H9 (cell line): ENCODE measurements around the gene ST6GALNAC5. TPM values are rescaled to one million over a fixed set of nuclear protein-coding genes. Genes with fewer than 3 reads are reported as not detected.

Experiments
- DNase-seq: peaks from one replicate; pipeline ENCODE4 v3.0.0-alpha.2; 2017
- H2AFZ ChIP-seq: one replicate; pipeline ENCODE4 v1.6.1; 2013; ENCODE audit warnings: mild to moderate bottlenecking, low read length, control low read depth, moderate library complexity
- H2AK5ac ChIP-seq: 2 replicates; pipeline ENCODE4 v1.6.1; 2013; ENCODE audit warnings: low read length, control low read depth, mixed read lengths; ENCODE audit not compliant: insufficient read length
- H2BK120ac ChIP-seq: one replicate; pipeline ENCODE4 v1.6.1; 2013; ENCODE audit warnings: low read depth, mild to moderate bottlenecking, low read length, control low read depth, inconsistent platforms; ENCODE audit not compliant: poor library complexity, severe bottlenecking
- H2BK12ac ChIP-seq: 2 replicates; pipeline ENCODE4 v1.6.1; 2013; ENCODE audit warnings: low read length, control low read depth, mixed read lengths, low read depth; ENCODE audit not compliant: insufficient read length
- H2BK15ac ChIP-seq: 2 replicates; pipeline ENCODE4 v1.6.1; 2013; ENCODE audit warnings: low read depth, low read length, control low read depth
- H2BK20ac ChIP-seq: one replicate; pipeline ENCODE4 v1.6.1; 2013; ENCODE audit warnings: low read depth, mild to moderate bottlenecking, low read length, control low read depth, inconsistent platforms; ENCODE audit not compliant: poor library complexity, severe bottlenecking
- H2BK5ac ChIP-seq: 2 replicates; pipeline ENCODE4 v1.6.1; 2013; ENCODE audit warnings: low read length, control low read depth, mixed read lengths; ENCODE audit not compliant: insufficient read length
- H3K14ac ChIP-seq: 2 replicates; pipeline ENCODE4 v1.6.1; 2013; ENCODE audit warnings: low read length, control low read depth; ENCODE audit not compliant: insufficient read depth
- H3K18ac ChIP-seq: 2 replicates; pipeline ENCODE4 v1.6.1; 2013; ENCODE audit warnings: low read depth, mild to moderate bottlenecking, mixed read lengths, low read length, control low read depth; ENCODE audit not compliant: insufficient read length
- H3K23ac ChIP-seq: 2 replicates; pipeline ENCODE4 v1.6.1; 2013; ENCODE audit warnings: low read length, control low read depth, mixed read lengths, low read depth; ENCODE audit not compliant: insufficient read length
- H3K23me2 ChIP-seq: 2 replicates; pipeline ENCODE4 v1.6.1; 2013; ENCODE audit warnings: low read depth, mild to moderate bottlenecking, mixed read lengths, low read length, control low read depth; ENCODE audit not compliant: insufficient read length, poor library complexity, severe bottlenecking
- H3K27ac ChIP-seq: 2 replicates; pipeline ENCODE4 v1.5.1; 2013; ENCODE audit warnings: low read length, control low read depth, mixed read lengths, low read depth; ENCODE audit not compliant: insufficient read length
- H3K27me3 ChIP-seq: 2 replicates; pipeline ENCODE4 v1.6.1; 2013; ENCODE audit warnings: low read length, control low read depth, inconsistent platforms; ENCODE audit not compliant: insufficient read depth
- H3K4ac ChIP-seq: 2 replicates; pipeline ENCODE4 v1.6.1; 2013; ENCODE audit warnings: low read depth, mild to moderate bottlenecking, control low read depth, inconsistent platforms, low read length, moderate library complexity
- H3K4me1 ChIP-seq: 2 replicates; pipeline ENCODE4 v1.6.1; 2013; ENCODE audit warnings: low read length, control low read depth, inconsistent platforms; ENCODE audit not compliant: insufficient read depth
- H3K4me2 ChIP-seq: 2 replicates; pipeline ENCODE4 v1.6.1; 2013; ENCODE audit warnings: low read length, control low read depth, mixed read lengths; ENCODE audit not compliant: insufficient read length, insufficient read depth
- H3K56ac ChIP-seq: 2 replicates; pipeline ENCODE4 v1.6.1; 2013; ENCODE audit warnings: low read depth, mild to moderate bottlenecking, mixed read lengths, low read length, control low read depth; ENCODE audit not compliant: insufficient read length
- H3K79me1 ChIP-seq: 2 replicates; pipeline ENCODE4 v1.6.1; 2013; ENCODE audit warnings: low read depth, mild to moderate bottlenecking, moderate library complexity, low read length, control low read depth, inconsistent platforms; ENCODE audit not compliant: insufficient read depth, poor library complexity, severe bottlenecking
- H3K79me2 ChIP-seq: 2 replicates; pipeline ENCODE4 v1.6.1; 2013; ENCODE audit warnings: low read length, control low read depth, inconsistent platforms; ENCODE audit not compliant: insufficient read depth
- H3K9ac ChIP-seq: 2 replicates; pipeline ENCODE4 v1.6.1; 2013; ENCODE audit warnings: low read length, control low read depth, mixed read lengths; ENCODE audit not compliant: insufficient read length; ENCODE audit errors: extremely low read depth
- H3K9me3 ChIP-seq: one replicate; pipeline ENCODE4 v1.6.1; 2013; ENCODE audit warnings: low read depth, low read length, inconsistent platforms; ENCODE audit not compliant: control insufficient read depth
- H3T11ph ChIP-seq: one replicate; pipeline ENCODE4 v1.6.1; 2013; ENCODE audit warnings: mild to moderate bottlenecking, low read length, control low read depth, inconsistent platforms
- H4K20me1 ChIP-seq: one replicate; pipeline ENCODE4 v1.6.1; 2013; ENCODE audit not compliant: control insufficient read depth, insufficient read length, insufficient read depth
- H4K5ac ChIP-seq: 2 replicates; pipeline ENCODE4 v1.6.1; 2013; ENCODE audit warnings: low read depth, mild to moderate bottlenecking, mixed read lengths, low read length, control low read depth; ENCODE audit not compliant: insufficient read length
- H4K8ac ChIP-seq: replicated peaks from 2 replicates; pipeline ENCODE4 v1.6.1; 2013; ENCODE audit warnings: low read length, control low read depth, mixed read lengths, low read depth; ENCODE audit not compliant: insufficient read length
- H4K91ac ChIP-seq: 2 replicates; pipeline ENCODE4 v1.6.1; 2013; ENCODE audit warnings: low read depth, mild to moderate bottlenecking, moderate library complexity, mixed read lengths, low read length, control low read depth; ENCODE audit not compliant: insufficient read length
- H3K27ac Mint-ChIP-seq, 3 experiments: 2 replicates in 2 of 3; 3 replicates in 1 of 3; pipeline ENCODE4 v1.8.0; 2020 to 2021; ENCODE audit warnings: mixed read lengths in 3 of 3, mild to moderate bottlenecking in 1 of 3, moderate library complexity in 1 of 3
- H3K27me3 Mint-ChIP-seq: 2 replicates; pipeline ENCODE4 v1.8.0; 2021; ENCODE audit warnings: low read depth, mild to moderate bottlenecking, moderate library complexity, mixed read lengths
- H3K36me3 Mint-ChIP-seq, 3 experiments: 2 replicates in 2 of 3; 3 replicates in 1 of 3; pipeline ENCODE4 v1.8.0; 2020 to 2021; ENCODE audit warnings: low read depth in 3 of 3, mixed read lengths in 3 of 3; ENCODE audit not compliant: insufficient read depth in 1 of 3
- H3K4me1 Mint-ChIP-seq, 2 experiments: 2 replicates each; pipeline ENCODE4 v1.8.0; 2020; ENCODE audit warnings: mixed read lengths in 2 of 2
- H3K4me3 Mint-ChIP-seq, 2 experiments: 2 replicates in 1 of 2; 3 replicates in 1 of 2; pipeline ENCODE4 v1.8.0; 2020 to 2021; ENCODE audit warnings: mild to moderate bottlenecking in 2 of 2, mixed read lengths in 2 of 2, moderate library complexity in 1 of 2
- H3K9me3 Mint-ChIP-seq, 2 experiments: 2 replicates in 1 of 2; 3 replicates in 1 of 2; pipeline ENCODE4 v1.8.0; 2020; ENCODE audit warnings: mild to moderate bottlenecking in 2 of 2, mixed read lengths in 2 of 2, moderate library complexity in 1 of 2
- WGBS: extraction: QIAGEN DNeasy Blood & Tissue Kit; methylation state at CpG from one replicate; pipeline ENCODE4 v1.1.7; 2013; ENCODE audit warnings: missing lambda C conversion rate, low lambda C conversion rate, mixed read lengths; ENCODE audit not compliant: insufficient read length; ENCODE audit errors: extremely low coverage; 5-methylcytosine and 5-hydroxymethylcytosine counted together
- total RNA-seq: library from RNA; stranded (reverse); gene quantifications from 2 replicates; pipeline ENCODE4 v1.2.1, GENCODE V29; 2021
- TF ChIP-seq, protein P1 (sequence below): fragments of 200-600 bp; sonication (generic); conservative IDR thresholded peaks from 3 replicates; pipeline ENCODE4 v1.8.0; 2021; ENCODE audit warnings: antibody characterized with exemption, mild to moderate bottlenecking

ST6GALNAC5 gene
- total RNA-seq, 1 experiment from 2014 or later = 3.3 TPM

DNA sequence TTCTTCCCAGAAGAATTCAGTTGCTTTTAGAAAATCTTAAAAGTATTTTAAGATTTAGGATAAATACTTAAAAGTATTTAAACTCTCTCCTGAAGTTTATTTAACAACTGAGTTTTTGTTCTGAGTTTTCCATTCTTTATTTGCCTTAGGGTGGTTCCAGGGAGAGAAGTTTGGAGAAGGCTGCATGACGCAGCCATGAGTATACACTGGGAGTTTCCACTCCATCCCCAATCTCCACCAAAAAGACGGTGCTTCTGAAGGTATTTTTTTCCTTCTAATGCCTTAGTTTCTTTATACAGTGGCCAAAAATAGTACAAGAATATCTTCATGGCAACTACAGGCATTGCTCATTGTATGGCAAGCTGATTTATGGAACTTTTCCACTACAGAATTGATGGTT, 122.7 kb downstream of the ST6GALNAC5 start:
- H3K4me2 ChIP-seq = no peak overlapping the region
- no peak overlapping the region for H4K5ac ChIP-seq
- no peak overlapping the region for H2AK5ac ChIP-seq
- no peak overlapping the region for H2AFZ ChIP-seq
- no CpG with 5 or more reads among the region's 2 CpGs for WGBS
- no peak overlapping the region for H3K14ac ChIP-seq
- no peaks in the 10 kb centered on the region for H3K79me1 ChIP-seq
- H3K4me1 ChIP-seq = no peaks in the 10 kb centered on the region
- Mint-ChIP-seq H3K36me3 (no peaks in the 10 kb centered on the region), H3K27me3 (no peaks in the 10 kb centered on the region; the same call in 1 of the 2 replicates), H3K4me3 (no peak overlapping the region), H3K4me1 (no peaks in the 10 kb centered on the region), H3K27ac (no peak overlapping the region; a peak in 1 of 7 replicates), H3K9me3 (no peaks in the 10 kb centered on the region; a peak in 1 of 5 replicates)
- no peak overlapping the region for H2BK20ac ChIP-seq
- H3K56ac ChIP-seq = no peak overlapping the region
- no peak overlapping the region for H2BK12ac ChIP-seq
- no peak overlapping the region for H3K4ac ChIP-seq
- H3K27me3 ChIP-seq = no peaks in the 10 kb centered on the region
- H3K18ac ChIP-seq = no peak overlapping the region
- DNase-seq = no peak
- no peak overlapping the region for H3K9ac ChIP-seq
- H4K8ac ChIP-seq = no peak overlapping the region
- no peak overlapping the region for H4K91ac ChIP-seq
- no peaks in the 10 kb centered on the region for H3K79me2 ChIP-seq
- H2BK5ac ChIP-seq = no peak overlapping the region
- H2BK120ac ChIP-seq = no peak overlapping the region
- TF ChIP-seq, protein P1, sequence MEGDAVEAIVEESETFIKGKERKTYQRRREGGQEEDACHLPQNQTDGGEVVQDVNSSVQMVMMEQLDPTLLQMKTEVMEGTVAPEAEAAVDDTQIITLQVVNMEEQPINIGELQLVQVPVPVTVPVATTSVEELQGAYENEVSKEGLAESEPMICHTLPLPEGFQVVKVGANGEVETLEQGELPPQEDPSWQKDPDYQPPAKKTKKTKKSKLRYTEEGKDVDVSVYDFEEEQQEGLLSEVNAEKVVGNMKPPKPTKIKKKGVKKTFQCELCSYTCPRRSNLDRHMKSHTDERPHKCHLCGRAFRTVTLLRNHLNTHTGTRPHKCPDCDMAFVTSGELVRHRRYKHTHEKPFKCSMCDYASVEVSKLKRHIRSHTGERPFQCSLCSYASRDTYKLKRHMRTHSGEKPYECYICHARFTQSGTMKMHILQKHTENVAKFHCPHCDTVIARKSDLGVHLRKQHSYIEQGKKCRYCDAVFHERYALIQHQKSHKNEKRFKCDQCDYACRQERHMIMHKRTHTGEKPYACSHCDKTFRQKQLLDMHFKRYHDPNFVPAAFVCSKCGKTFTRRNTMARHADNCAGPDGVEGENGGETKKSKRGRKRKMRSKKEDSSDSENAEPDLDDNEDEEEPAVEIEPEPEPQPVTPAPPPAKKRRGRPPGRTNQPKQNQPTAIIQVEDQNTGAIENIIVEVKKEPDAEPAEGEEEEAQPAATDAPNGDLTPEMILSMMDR = no peak
- no peak overlapping the region for H2BK15ac ChIP-seq
- H4K20me1 ChIP-seq = no peaks in the 10 kb centered on the region
- no peaks in the 10 kb centered on the region for H3K9me3 ChIP-seq
- no peaks in the 10 kb centered on the region for H3K23me2 ChIP-seq
- no peak overlapping the region for H3K27ac ChIP-seq
- no peak overlapping the region for H3T11ph ChIP-seq
- H3K23ac ChIP-seq = no peak overlapping the region
